H9 (cell line): ENCODE data around the gene FAM184A. TPM values are rescaled to one million over a fixed set of nuclear protein-coding genes. Genes with fewer than 3 reads are reported as not detected.

ENCODE experiments used
- DNase-seq: peaks from one replicate; pipeline ENCODE4 v3.0.0-alpha.2; 2017
- H2AFZ ChIP-seq: one replicate; pipeline ENCODE4 v1.6.1; 2013; ENCODE audit warnings: mild to moderate bottlenecking, low read length, control low read depth, moderate library complexity
- H2AK5ac ChIP-seq: 2 replicates; pipeline ENCODE4 v1.6.1; 2013; ENCODE audit warnings: low read length, control low read depth, mixed read lengths; ENCODE audit not compliant: insufficient read length
- H2BK120ac ChIP-seq: one replicate; pipeline ENCODE4 v1.6.1; 2013; ENCODE audit warnings: low read depth, mild to moderate bottlenecking, low read length, control low read depth, inconsistent platforms; ENCODE audit not compliant: poor library complexity, severe bottlenecking
- H2BK12ac ChIP-seq: 2 replicates; pipeline ENCODE4 v1.6.1; 2013; ENCODE audit warnings: low read length, control low read depth, mixed read lengths, low read depth; ENCODE audit not compliant: insufficient read length
- H2BK15ac ChIP-seq: 2 replicates; pipeline ENCODE4 v1.6.1; 2013; ENCODE audit warnings: low read depth, low read length, control low read depth
- H2BK20ac ChIP-seq: one replicate; pipeline ENCODE4 v1.6.1; 2013; ENCODE audit warnings: low read depth, mild to moderate bottlenecking, low read length, control low read depth, inconsistent platforms; ENCODE audit not compliant: poor library complexity, severe bottlenecking
- H2BK5ac ChIP-seq: 2 replicates; pipeline ENCODE4 v1.6.1; 2013; ENCODE audit warnings: low read length, control low read depth, mixed read lengths; ENCODE audit not compliant: insufficient read length
- H3K14ac ChIP-seq: 2 replicates; pipeline ENCODE4 v1.6.1; 2013; ENCODE audit warnings: low read length, control low read depth; ENCODE audit not compliant: insufficient read depth
- H3K18ac ChIP-seq: 2 replicates; pipeline ENCODE4 v1.6.1; 2013; ENCODE audit warnings: low read depth, mild to moderate bottlenecking, mixed read lengths, low read length, control low read depth; ENCODE audit not compliant: insufficient read length
- H3K23ac ChIP-seq: 2 replicates; pipeline ENCODE4 v1.6.1; 2013; ENCODE audit warnings: low read length, control low read depth, mixed read lengths, low read depth; ENCODE audit not compliant: insufficient read length
- H3K23me2 ChIP-seq: 2 replicates; pipeline ENCODE4 v1.6.1; 2013; ENCODE audit warnings: low read depth, mild to moderate bottlenecking, mixed read lengths, low read length, control low read depth; ENCODE audit not compliant: insufficient read length, poor library complexity, severe bottlenecking
- H3K27ac ChIP-seq: 2 replicates; pipeline ENCODE4 v1.5.1; 2013; ENCODE audit warnings: low read length, control low read depth, mixed read lengths, low read depth; ENCODE audit not compliant: insufficient read length
- H3K27me3 ChIP-seq: 2 replicates; pipeline ENCODE4 v1.6.1; 2013; ENCODE audit warnings: low read length, control low read depth, inconsistent platforms; ENCODE audit not compliant: insufficient read depth
- H3K4ac ChIP-seq: 2 replicates; pipeline ENCODE4 v1.6.1; 2013; ENCODE audit warnings: low read depth, mild to moderate bottlenecking, control low read depth, inconsistent platforms, low read length, moderate library complexity
- H3K4me1 ChIP-seq: 2 replicates; pipeline ENCODE4 v1.6.1; 2013; ENCODE audit warnings: low read length, control low read depth, inconsistent platforms; ENCODE audit not compliant: insufficient read depth
- H3K4me2 ChIP-seq: 2 replicates; pipeline ENCODE4 v1.6.1; 2013; ENCODE audit warnings: low read length, control low read depth, mixed read lengths; ENCODE audit not compliant: insufficient read length, insufficient read depth
- H3K56ac ChIP-seq: 2 replicates; pipeline ENCODE4 v1.6.1; 2013; ENCODE audit warnings: low read depth, mild to moderate bottlenecking, mixed read lengths, low read length, control low read depth; ENCODE audit not compliant: insufficient read length
- H3K79me1 ChIP-seq: 2 replicates; pipeline ENCODE4 v1.6.1; 2013; ENCODE audit warnings: low read depth, mild to moderate bottlenecking, moderate library complexity, low read length, control low read depth, inconsistent platforms; ENCODE audit not compliant: insufficient read depth, poor library complexity, severe bottlenecking
- H3K79me2 ChIP-seq: 2 replicates; pipeline ENCODE4 v1.6.1; 2013; ENCODE audit warnings: low read length, control low read depth, inconsistent platforms; ENCODE audit not compliant: insufficient read depth
- H3K9ac ChIP-seq: 2 replicates; pipeline ENCODE4 v1.6.1; 2013; ENCODE audit warnings: low read length, control low read depth, mixed read lengths; ENCODE audit not compliant: insufficient read length; ENCODE audit errors: extremely low read depth
- H3K9me3 ChIP-seq: one replicate; pipeline ENCODE4 v1.6.1; 2013; ENCODE audit warnings: low read depth, low read length, inconsistent platforms; ENCODE audit not compliant: control insufficient read depth
- H3T11ph ChIP-seq: one replicate; pipeline ENCODE4 v1.6.1; 2013; ENCODE audit warnings: mild to moderate bottlenecking, low read length, control low read depth, inconsistent platforms
- H4K20me1 ChIP-seq: one replicate; pipeline ENCODE4 v1.6.1; 2013; ENCODE audit not compliant: control insufficient read depth, insufficient read length, insufficient read depth
- H4K5ac ChIP-seq: 2 replicates; pipeline ENCODE4 v1.6.1; 2013; ENCODE audit warnings: low read depth, mild to moderate bottlenecking, mixed read lengths, low read length, control low read depth; ENCODE audit not compliant: insufficient read length
- H4K8ac ChIP-seq: replicated peaks from 2 replicates; pipeline ENCODE4 v1.6.1; 2013; ENCODE audit warnings: low read length, control low read depth, mixed read lengths, low read depth; ENCODE audit not compliant: insufficient read length
- H4K91ac ChIP-seq: 2 replicates; pipeline ENCODE4 v1.6.1; 2013; ENCODE audit warnings: low read depth, mild to moderate bottlenecking, moderate library complexity, mixed read lengths, low read length, control low read depth; ENCODE audit not compliant: insufficient read length
- H3K27ac Mint-ChIP-seq, 3 experiments: 2 replicates in 2 of 3; 3 replicates in 1 of 3; pipeline ENCODE4 v1.8.0; 2020 to 2021; ENCODE audit warnings: mixed read lengths in 3 of 3, mild to moderate bottlenecking in 1 of 3, moderate library complexity in 1 of 3
- H3K27me3 Mint-ChIP-seq: 2 replicates; pipeline ENCODE4 v1.8.0; 2021; ENCODE audit warnings: low read depth, mild to moderate bottlenecking, moderate library complexity, mixed read lengths
- H3K36me3 Mint-ChIP-seq, 3 experiments: 2 replicates in 2 of 3; 3 replicates in 1 of 3; pipeline ENCODE4 v1.8.0; 2020 to 2021; ENCODE audit warnings: low read depth in 3 of 3, mixed read lengths in 3 of 3; ENCODE audit not compliant: insufficient read depth in 1 of 3
- H3K4me1 Mint-ChIP-seq, 2 experiments: 2 replicates each; pipeline ENCODE4 v1.8.0; 2020; ENCODE audit warnings: mixed read lengths in 2 of 2
- H3K4me3 Mint-ChIP-seq, 2 experiments: 2 replicates in 1 of 2; 3 replicates in 1 of 2; pipeline ENCODE4 v1.8.0; 2020 to 2021; ENCODE audit warnings: mild to moderate bottlenecking in 2 of 2, mixed read lengths in 2 of 2, moderate library complexity in 1 of 2
- H3K9me3 Mint-ChIP-seq, 2 experiments: 2 replicates in 1 of 2; 3 replicates in 1 of 2; pipeline ENCODE4 v1.8.0; 2020; ENCODE audit warnings: mild to moderate bottlenecking in 2 of 2, mixed read lengths in 2 of 2, moderate library complexity in 1 of 2
- WGBS: extraction: QIAGEN DNeasy Blood & Tissue Kit; methylation state at CpG from one replicate; pipeline ENCODE4 v1.1.7; 2013; ENCODE audit warnings: missing lambda C conversion rate, low lambda C conversion rate, mixed read lengths; ENCODE audit not compliant: insufficient read length; ENCODE audit errors: extremely low coverage; 5-methylcytosine and 5-hydroxymethylcytosine counted together
- total RNA-seq: library from RNA; stranded (reverse); gene quantifications from 2 replicates; pipeline ENCODE4 v1.2.1, GENCODE V29; 2021
- TF ChIP-seq, protein P1 (sequence below): fragments of 200-600 bp; sonication (generic); conservative IDR thresholded peaks from 3 replicates; pipeline ENCODE4 v1.8.0; 2021; ENCODE audit warnings: antibody characterized with exemption, mild to moderate bottlenecking

Gene FAM184A
- total RNA-seq, 1 experiment from 2014 or later = 11.4 TPM

- Mint-ChIP-seq H3K9me3 (no peaks in the 10 kb centered on the region), H3K4me3 (no peak overlapping the region), H3K27me3 (no peaks in the 10 kb centered on the region), H3K27ac (no peak overlapping the region), H3K36me3 (no peaks in the 10 kb centered on the region), H3K4me1 (peaks cover under 1 to 1% of the 10 kb centered on the region in 2 experiments)
- Histone ChIP-seq H3K4me2 (no peak overlapping the region), H3K79me2 (no peaks in the 10 kb centered on the region), H2BK5ac (no peak overlapping the region), H3K23me2 (no peaks in the 10 kb centered on the region), H2BK120ac (no peak overlapping the region), H2AK5ac (no peak overlapping the region), H3K18ac (no peak overlapping the region), H3K4me1 (no peaks in the 10 kb centered on the region), H3K4ac (no peak overlapping the region), H4K8ac (no peak overlapping the region), H2AFZ (no peak overlapping the region), H3K14ac (no peak overlapping the region), H3K27me3 (no peaks in the 10 kb centered on the region), H4K91ac (no peak overlapping the region), H2BK12ac (no peak overlapping the region), H3K56ac (no peak overlapping the region), H3K9ac (no peak overlapping the region), H2BK20ac (no peak overlapping the region), H2BK15ac (no peak overlapping the region), H3K27ac (no peak overlapping the region), H4K20me1 (no peaks in the 10 kb centered on the region), H3T11ph (no peak overlapping the region), H3K79me1 (no peaks in the 10 kb centered on the region), H4K5ac (no peak overlapping the region), H3K9me3 (no peaks in the 10 kb centered on the region), H3K23ac (no peak overlapping the region)
- DNase-seq = no peak
- no CpG with 5 or more reads among the region's 2 CpGs for WGBS
- TF ChIP-seq, protein P1, sequence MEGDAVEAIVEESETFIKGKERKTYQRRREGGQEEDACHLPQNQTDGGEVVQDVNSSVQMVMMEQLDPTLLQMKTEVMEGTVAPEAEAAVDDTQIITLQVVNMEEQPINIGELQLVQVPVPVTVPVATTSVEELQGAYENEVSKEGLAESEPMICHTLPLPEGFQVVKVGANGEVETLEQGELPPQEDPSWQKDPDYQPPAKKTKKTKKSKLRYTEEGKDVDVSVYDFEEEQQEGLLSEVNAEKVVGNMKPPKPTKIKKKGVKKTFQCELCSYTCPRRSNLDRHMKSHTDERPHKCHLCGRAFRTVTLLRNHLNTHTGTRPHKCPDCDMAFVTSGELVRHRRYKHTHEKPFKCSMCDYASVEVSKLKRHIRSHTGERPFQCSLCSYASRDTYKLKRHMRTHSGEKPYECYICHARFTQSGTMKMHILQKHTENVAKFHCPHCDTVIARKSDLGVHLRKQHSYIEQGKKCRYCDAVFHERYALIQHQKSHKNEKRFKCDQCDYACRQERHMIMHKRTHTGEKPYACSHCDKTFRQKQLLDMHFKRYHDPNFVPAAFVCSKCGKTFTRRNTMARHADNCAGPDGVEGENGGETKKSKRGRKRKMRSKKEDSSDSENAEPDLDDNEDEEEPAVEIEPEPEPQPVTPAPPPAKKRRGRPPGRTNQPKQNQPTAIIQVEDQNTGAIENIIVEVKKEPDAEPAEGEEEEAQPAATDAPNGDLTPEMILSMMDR = no peak
These were observed 12.5 kb downstream of the FAM184A start for GRCh38 chr6:119065955-119066354.
